Left renal cortex interstitium (tissue), 4 donors: ENCODE results near the gene TEX2. TPM values are rescaled to one million over a fixed set of nuclear protein-coding genes. Genes with fewer than 3 reads are reported as not detected.
"Not testable (repeated sequence)": the region's sequence is repeated elsewhere in the genome, so short reads cannot be mapped to it uniquely, and the experiment has no call there.

ENCODE experiments used
- DNase-seq, 4 donors: peaks; one replicate each; pipeline ENCODE4 v3.0.0-alpha.2; 2013; ENCODE audit warnings: low read depth in 4 of 4, low spot score in 2 of 4, missing footprints in 1 of 4
- polyA plus RNA-seq, 4 donors: library from polyadenylated mRNA; unstranded; fragments of 120-200 nt; gene quantifications; one replicate each; pipeline ENCODE4 v1.2.1, GENCODE V29; 2013; ENCODE audit not compliant: insufficient read length in 4 of 4

TEX2 gene
- polyA plus RNA-seq, 4 donors, result 23.7 to 27.1 (median 25.8) TPM

GRCh38 chr17:64240741-64241347 is 22.2 kb downstream of the TEX2 start:
- no peak for DNase-seq

GRCh38 chr17:64240261-64240740 is 22.8 kb downstream of the TEX2 start:
- DNase-seq, result no peak

- DNase-seq, result not testable (repeated sequence)
These were observed 24.6 kb downstream of the TEX2 start for GRCh38 chr17:64238449-64238848.

GRCh38 chr17:64236827-64237403 is 26.1 kb downstream of the TEX2 start:
- DNase-seq, result no peak

- DNase-seq, result no peak
These were observed 28.1 kb downstream of the TEX2 start for GRCh38 chr17:64234961-64235360.

- no peak for DNase-seq
These were observed 30.4 kb downstream of the TEX2 start for GRCh38 chr17:64232466-64233262.

- DNase-seq, result no peak
These were observed 31.4 kb downstream of the TEX2 start for GRCh38 chr17:64231567-64232141.

- DNase-seq, result no peak
These were observed 32.2 kb downstream of the TEX2 start for GRCh38 chr17:64230791-64231408.

GRCh38 chr17:64229815-64230728 is 33.0 kb downstream of the TEX2 start:
- no peak for DNase-seq

- no peak for DNase-seq
These were observed 36.9 kb downstream of the TEX2 start for GRCh38 chr17:64226132-64226531.

- no peak for DNase-seq
These were observed 37.6 kb downstream of the TEX2 start for GRCh38 chr17:64225410-64225809.

GRCh38 chr17:64223931-64224629 is 39.0 kb downstream of the TEX2 start:
- no peak for DNase-seq

GRCh38 chr17:64223283-64223682 is 39.8 kb downstream of the TEX2 start:
- DNase-seq, result no peak

- DNase-seq, result no peak
These were observed 41.4 kb downstream of the TEX2 start for GRCh38 chr17:64221679-64222078.

GRCh38 chr17:64220604-64221003 is 42.5 kb downstream of the TEX2 start:
- DNase-seq, result not testable (repeated sequence)

- DNase-seq, result no peak
These were observed 43.5 kb downstream of the TEX2 start for GRCh38 chr17:64219571-64219970.

GRCh38 chr17:64218066-64218465 is 45.0 kb downstream of the TEX2 start:
- DNase-seq, result no peak

- no peak for DNase-seq
These were observed 45.8 kb downstream of the TEX2 start for GRCh38 chr17:64217249-64217691.
